ENCODE measurements around the gene PIK3C2G. TPM values are rescaled to one million over a fixed set of nuclear protein-coding genes. Genes with fewer than 3 reads are reported as not detected.

PIK3C2G gene
- total RNA-seq, 2 experiments from 2014 or later, result not detected

DNA sequence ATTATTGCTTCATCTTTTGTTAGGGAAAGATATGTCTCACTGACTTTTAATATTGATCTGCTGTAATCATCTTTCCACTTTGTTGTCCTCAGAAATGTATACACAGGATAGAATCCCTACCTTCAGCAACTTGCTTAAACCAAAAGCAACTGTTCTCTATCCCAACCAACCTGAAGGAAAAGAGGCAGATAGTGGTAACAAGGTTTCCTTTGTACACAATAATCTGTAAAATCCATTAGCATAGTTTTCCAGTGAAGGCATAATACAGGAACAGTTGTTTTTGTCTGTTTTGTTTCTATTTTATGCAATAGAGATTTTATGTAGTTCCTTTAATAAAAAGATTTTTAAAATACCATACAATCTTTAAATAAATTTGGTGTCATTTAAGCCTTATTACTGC, 170.5 kb downstream of the PIK3C2G start:
- Mint-ChIP-seq H3K36me3 (ENCODE audit: low read depth) (no peaks in the 10 kb centered on the region), H3K27me3 (ENCODE audit: low read depth) (no peaks in the 10 kb centered on the region), H3K4me1 (ENCODE audit: low read depth) (no peaks in the 10 kb centered on the region), H3K27ac (no peak overlapping the region), H3K4me3 (no peak overlapping the region), H3K9me3 (ENCODE audit: insufficient read depth) (no peaks in the 10 kb centered on the region)
- POLR2A ChIA-PET, result no interaction called here
- ATAC-seq, result no peak
- CTCF ChIA-PET, result no interaction called here
- no peak for DNase-seq

DNA sequence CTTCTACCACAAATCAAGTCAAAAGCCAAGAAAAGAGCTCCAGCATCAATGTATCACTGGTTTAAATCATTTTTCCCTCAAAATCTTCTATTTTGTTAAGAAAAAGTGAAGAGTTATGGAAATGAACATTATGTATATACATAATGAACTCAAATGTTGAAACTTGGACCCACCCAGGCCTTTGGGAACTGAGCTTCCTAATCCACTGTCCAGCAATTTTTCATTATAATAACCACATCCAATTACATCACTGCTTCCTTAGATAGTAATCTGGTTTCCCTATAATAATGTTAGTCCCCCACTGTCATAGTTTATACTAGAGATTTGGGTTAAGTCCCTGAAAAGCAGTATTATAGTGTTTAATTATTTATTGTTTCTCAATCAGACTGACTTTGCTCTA, 170.9 kb downstream of the PIK3C2G start:
- Mint-ChIP-seq H3K27ac (no peak overlapping the region), H3K4me1 (ENCODE audit: low read depth) (no peaks in the 10 kb centered on the region), H3K27me3 (ENCODE audit: low read depth) (no peaks in the 10 kb centered on the region), H3K4me3 (no peak overlapping the region), H3K36me3 (ENCODE audit: low read depth) (no peaks in the 10 kb centered on the region), H3K9me3 (ENCODE audit: insufficient read depth) (no peaks in the 10 kb centered on the region)
- DNase-seq (no peak), ATAC-seq (no peak)
- CTCF ChIA-PET, result no interaction called here
- POLR2A ChIA-PET, result no interaction called here

DNA sequence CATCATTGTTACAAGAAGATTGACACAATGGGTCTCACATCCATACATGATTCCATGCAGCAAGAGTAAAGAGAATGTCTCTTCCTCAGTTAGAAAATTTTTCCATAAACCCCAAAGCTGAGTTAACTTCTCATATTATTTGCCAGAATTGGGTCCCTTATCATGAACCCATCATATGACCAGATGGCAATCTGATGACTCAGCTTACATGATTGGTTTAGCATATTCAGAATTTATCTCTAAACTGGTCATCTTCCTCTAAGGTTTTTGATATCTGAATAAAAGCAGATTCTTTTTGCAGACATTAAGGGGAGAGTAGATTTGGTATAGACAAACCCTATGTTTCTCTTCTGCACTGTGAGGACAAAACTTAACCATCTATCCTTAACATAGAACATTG, 174.9 kb downstream of the PIK3C2G start:
- DNase-seq (no peak), ATAC-seq (no peak)
- Mint-ChIP-seq H3K27ac (no peak overlapping the region), H3K36me3 (ENCODE audit: low read depth) (no peaks in the 10 kb centered on the region), H3K27me3 (ENCODE audit: low read depth) (no peaks in the 10 kb centered on the region), H3K9me3 (ENCODE audit: insufficient read depth) (no peaks in the 10 kb centered on the region), H3K4me3 (no peak overlapping the region), H3K4me1 (ENCODE audit: low read depth) (no peaks in the 10 kb centered on the region)
- ChIA-PET CTCF (no interaction called here), POLR2A (no interaction called here)

DNA sequence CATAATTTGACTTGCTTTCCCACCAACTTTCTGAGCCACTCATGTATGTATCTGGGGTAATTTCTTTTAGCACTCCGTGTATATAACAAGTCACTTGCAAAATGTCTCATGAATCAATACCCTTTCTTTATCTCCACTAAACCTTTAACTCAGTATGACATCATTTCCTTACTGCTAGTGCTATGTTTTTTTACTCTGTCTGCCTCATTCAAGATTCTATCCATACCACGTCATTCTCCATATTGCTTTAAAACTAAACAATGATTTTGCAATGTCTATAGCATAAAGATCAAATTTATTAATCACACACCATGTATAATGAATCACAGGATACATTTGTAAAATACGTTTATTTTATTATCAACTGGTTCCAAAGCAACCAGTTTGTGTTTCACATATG, 178.2 kb downstream of the PIK3C2G start:
- Mint-ChIP-seq H3K36me3 (ENCODE audit: low read depth) (no peaks in the 10 kb centered on the region), H3K27ac (no peak overlapping the region), H3K27me3 (ENCODE audit: low read depth) (no peaks in the 10 kb centered on the region), H3K4me3 (no peak overlapping the region), H3K4me1 (ENCODE audit: low read depth) (no peaks in the 10 kb centered on the region), H3K9me3 (ENCODE audit: insufficient read depth) (no peaks in the 10 kb centered on the region)
- ATAC-seq (no peak), DNase-seq (no peak)
- ChIA-PET POLR2A (no interaction called here), CTCF (no interaction called here)

DNA sequence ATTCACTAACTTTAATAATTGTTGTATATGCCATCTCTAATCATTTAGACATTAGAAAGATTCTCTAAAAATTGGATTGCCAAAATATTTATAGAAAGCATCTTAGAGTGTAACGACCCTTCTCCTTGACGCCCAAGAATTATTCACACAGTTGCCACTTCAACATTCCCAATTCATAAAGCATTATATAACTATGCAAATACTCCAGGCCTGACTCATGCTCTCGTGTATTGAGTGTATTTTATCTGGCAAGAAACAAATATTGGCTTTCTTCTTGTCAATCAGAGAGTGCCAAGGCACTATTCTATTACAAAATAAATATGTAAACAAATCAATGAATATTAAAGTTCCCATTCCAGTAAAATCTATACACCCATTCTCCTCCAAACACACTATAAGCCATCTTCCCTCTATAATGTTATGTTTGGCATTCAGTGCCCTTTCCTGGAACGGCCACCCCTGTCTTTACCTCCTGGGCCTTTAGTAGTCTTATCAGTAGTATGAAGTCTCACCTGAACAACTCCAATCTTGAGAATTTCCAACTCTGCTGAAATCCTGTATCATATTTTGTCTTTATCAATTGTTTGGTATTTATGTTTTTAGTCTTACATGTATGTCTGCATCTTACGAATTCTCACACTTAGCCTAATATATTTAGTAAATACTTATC, 182.6 kb downstream of the PIK3C2G start:
- H3K9me3 Mint-ChIP-seq (ENCODE audit: insufficient read depth), result no peaks in the 10 kb centered on the region
- H3K4me3 Mint-ChIP-seq, result no peak overlapping the region
- no peaks in the 10 kb centered on the region for H3K27me3 Mint-ChIP-seq (ENCODE audit: low read depth)
- DNase-seq, result no peak
- CTCF ChIA-PET, result no interaction called here
- POLR2A ChIA-PET, result no interaction called here
- no peak for ATAC-seq
- no peak overlapping the region for H3K27ac Mint-ChIP-seq
- no peaks in the 10 kb centered on the region for H3K4me1 Mint-ChIP-seq (ENCODE audit: low read depth)
- no peaks in the 10 kb centered on the region for H3K36me3 Mint-ChIP-seq (ENCODE audit: low read depth)

DNA sequence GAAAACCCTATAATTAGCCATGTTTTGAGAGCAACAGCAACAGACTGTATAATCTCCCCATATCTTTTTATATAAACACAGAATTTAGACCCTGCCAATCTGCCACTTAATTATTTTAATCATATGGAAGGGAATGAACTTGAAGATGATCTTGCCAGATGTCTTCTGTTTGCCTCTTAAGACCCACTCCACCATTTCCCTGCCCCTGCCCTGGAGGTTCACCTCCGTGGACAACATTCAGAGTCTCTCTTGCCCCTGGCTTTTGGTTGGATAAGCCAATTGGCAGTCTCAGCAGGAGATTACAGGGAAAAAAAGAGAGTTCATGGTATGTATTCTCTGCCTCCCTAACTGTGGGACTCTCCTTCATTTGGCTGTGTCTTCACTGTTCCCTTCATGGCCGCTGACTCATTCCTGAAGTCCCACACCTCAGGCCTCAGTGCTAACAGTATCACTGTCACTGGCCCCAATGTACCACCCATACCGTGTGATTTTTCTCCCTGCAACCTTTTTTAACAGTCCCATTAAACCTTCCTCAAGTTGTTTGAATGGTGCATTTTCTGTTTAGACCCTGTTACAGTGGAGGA, 184.8 kb downstream of the PIK3C2G start:
- ChIA-PET CTCF (no interaction called here), POLR2A (no interaction called here)
- no peak for ATAC-seq
- Mint-ChIP-seq H3K4me1 (ENCODE audit: low read depth) (no peaks in the 10 kb centered on the region), H3K9me3 (ENCODE audit: insufficient read depth) (no peaks in the 10 kb centered on the region), H3K36me3 (ENCODE audit: low read depth) (no peaks in the 10 kb centered on the region), H3K4me3 (no peak overlapping the region), H3K27me3 (ENCODE audit: low read depth) (no peaks in the 10 kb centered on the region), H3K27ac (no peak overlapping the region)
- DNase-seq, result no peak

DNA sequence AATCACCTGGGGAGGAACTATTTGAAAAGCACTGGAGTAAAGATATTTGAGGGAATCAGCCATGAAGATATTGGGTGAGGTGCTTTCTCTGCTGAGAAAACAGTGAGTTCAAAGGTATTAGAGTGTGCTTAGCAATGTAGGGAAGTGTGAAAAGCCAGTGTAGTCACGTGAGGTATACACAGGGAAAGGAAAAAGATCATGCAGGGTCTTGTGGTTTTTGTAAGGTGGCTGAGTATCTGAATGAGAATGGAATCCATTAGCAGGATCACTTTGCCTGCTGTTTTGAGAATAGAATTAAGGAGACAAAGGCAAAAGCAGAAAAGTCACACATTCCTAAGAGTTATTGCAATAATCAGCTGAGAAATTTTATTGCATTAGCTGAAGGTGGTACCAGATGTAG, 193.0 kb downstream of the PIK3C2G start:
- Mint-ChIP-seq H3K9me3 (ENCODE audit: insufficient read depth) (no peaks in the 10 kb centered on the region), H3K4me3 (no peak overlapping the region), H3K27me3 (ENCODE audit: low read depth) (no peaks in the 10 kb centered on the region), H3K4me1 (ENCODE audit: low read depth) (no peaks in the 10 kb centered on the region), H3K27ac (no peak overlapping the region), H3K36me3 (ENCODE audit: low read depth) (no peaks in the 10 kb centered on the region)
- ChIA-PET CTCF (no interaction called here), POLR2A (no interaction called here)
- DNase-seq (no peak), ATAC-seq (no peak)

DNA sequence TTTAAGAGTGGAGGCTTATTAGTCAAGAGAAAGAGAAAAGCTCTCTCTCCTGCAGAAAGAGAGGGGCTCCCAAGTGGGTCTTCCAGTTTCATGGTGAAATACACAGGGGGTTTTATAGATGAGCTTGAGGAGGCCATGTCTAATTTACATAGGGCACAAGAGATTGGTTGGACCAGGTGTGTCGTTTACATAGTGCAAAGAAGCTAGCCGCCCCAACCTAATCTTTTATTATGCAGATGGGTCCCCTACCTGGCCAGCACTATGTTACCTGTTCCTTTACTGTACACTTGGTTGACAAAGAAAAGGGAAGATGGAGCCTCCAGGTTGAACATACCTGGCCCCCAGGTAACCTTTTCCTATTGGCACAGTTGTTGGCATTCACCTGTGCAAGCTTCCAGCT, 195.0 kb downstream of the PIK3C2G start:
- no peak for ATAC-seq
- Mint-ChIP-seq H3K9me3 (ENCODE audit: insufficient read depth) (no peaks in the 10 kb centered on the region), H3K4me3 (no peak overlapping the region), H3K4me1 (ENCODE audit: low read depth) (no peaks in the 10 kb centered on the region), H3K27ac (no peak overlapping the region), H3K36me3 (ENCODE audit: low read depth) (no peaks in the 10 kb centered on the region), H3K27me3 (ENCODE audit: low read depth) (no peaks in the 10 kb centered on the region)
- POLR2A ChIA-PET, result no interaction called here
- CTCF ChIA-PET, result no interaction called here
- no peak for DNase-seq

DNA sequence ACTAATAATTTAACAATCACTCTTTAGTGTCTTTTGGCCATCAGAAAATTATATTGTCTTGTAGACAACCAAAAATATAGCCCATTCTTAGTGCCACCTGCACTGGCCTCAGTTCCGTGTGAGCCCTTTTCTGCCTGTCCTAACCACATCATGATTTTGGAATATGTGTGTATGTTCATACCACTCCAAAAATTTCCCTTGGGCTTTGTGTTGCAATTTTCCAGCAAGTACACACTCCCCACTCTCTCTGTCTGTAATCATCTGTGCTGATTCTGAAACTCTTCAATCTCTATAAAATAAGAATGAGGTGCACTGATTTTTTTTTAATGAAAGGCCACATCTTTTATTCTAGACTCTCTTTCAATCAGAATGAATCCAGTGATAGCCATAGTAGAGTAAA, 196.0 kb downstream of the PIK3C2G start:
- H3K9me3 Mint-ChIP-seq (ENCODE audit: insufficient read depth), result no peaks in the 10 kb centered on the region
- ChIA-PET POLR2A (no interaction called here), CTCF (no interaction called here)
- H3K4me1 Mint-ChIP-seq (ENCODE audit: low read depth), result no peaks in the 10 kb centered on the region
- no peak for DNase-seq
- H3K27me3 Mint-ChIP-seq (ENCODE audit: low read depth), result no peaks in the 10 kb centered on the region
- H3K27ac Mint-ChIP-seq, result no peak overlapping the region
- ATAC-seq, result no peak
- H3K36me3 Mint-ChIP-seq (ENCODE audit: low read depth), result no peaks in the 10 kb centered on the region
- no peak overlapping the region for H3K4me3 Mint-ChIP-seq

DNA sequence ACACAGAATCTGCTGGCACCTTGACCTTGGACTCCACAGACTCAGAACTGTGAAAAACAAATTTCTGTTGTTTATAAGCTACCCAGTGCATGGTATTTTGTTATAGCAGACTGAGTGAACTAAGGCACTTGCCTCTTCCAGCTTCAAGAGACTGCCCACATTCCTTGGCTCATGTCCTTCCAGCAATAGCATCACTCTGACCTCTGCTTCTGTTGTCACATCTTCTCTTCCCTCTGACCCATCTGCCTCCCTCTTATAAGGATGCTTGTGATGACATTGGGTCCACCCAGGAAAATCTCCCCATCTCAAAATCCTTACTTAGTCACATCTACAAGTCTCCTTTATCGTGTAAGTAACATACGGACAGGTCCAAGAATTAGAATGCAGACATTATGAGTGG, 200.4 kb downstream of the PIK3C2G start:
- ChIA-PET POLR2A (no interaction called here), CTCF (no interaction called here)
- Mint-ChIP-seq H3K27ac (no peak overlapping the region), H3K4me1 (ENCODE audit: low read depth) (no peaks in the 10 kb centered on the region), H3K36me3 (ENCODE audit: low read depth) (no peaks in the 10 kb centered on the region), H3K9me3 (ENCODE audit: insufficient read depth) (no peaks in the 10 kb centered on the region), H3K27me3 (ENCODE audit: low read depth) (no peaks in the 10 kb centered on the region), H3K4me3 (no peak overlapping the region)
- ATAC-seq, result no peak
- DNase-seq, result no peak

DNA sequence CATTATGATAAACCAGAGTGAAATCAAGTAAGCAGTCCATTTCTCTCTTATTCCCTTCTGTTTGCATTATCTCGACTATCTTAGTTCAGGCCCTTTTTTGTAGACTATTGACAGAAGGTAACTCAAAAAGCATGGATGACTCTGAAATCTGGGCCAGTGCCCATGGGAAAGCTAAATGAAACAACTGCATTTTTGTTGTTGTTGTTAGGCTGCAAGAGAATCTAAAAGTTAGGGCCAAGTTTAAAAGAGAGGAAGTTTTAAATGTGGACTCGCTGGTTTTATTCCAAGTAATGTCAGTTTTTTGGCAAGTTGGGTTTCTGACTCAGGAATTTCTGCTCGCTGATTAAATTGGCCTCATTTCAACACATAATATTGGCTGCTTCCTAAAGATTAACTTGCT, 201.1 kb downstream of the PIK3C2G start:
- no peaks in the 10 kb centered on the region for H3K27me3 Mint-ChIP-seq (ENCODE audit: low read depth)
- POLR2A ChIA-PET, result no interaction called here
- H3K9me3 Mint-ChIP-seq (ENCODE audit: insufficient read depth), result peaks cover 4% of the 10 kb centered on the region
- no peaks in the 10 kb centered on the region for H3K36me3 Mint-ChIP-seq (ENCODE audit: low read depth)
- H3K4me3 Mint-ChIP-seq, result no peak overlapping the region
- CTCF ChIA-PET, result no interaction called here
- DNase-seq, result no peak
- H3K4me1 Mint-ChIP-seq (ENCODE audit: low read depth), result no peaks in the 10 kb centered on the region
- no peak overlapping the region for H3K27ac Mint-ChIP-seq
- no peak for ATAC-seq

DNA sequence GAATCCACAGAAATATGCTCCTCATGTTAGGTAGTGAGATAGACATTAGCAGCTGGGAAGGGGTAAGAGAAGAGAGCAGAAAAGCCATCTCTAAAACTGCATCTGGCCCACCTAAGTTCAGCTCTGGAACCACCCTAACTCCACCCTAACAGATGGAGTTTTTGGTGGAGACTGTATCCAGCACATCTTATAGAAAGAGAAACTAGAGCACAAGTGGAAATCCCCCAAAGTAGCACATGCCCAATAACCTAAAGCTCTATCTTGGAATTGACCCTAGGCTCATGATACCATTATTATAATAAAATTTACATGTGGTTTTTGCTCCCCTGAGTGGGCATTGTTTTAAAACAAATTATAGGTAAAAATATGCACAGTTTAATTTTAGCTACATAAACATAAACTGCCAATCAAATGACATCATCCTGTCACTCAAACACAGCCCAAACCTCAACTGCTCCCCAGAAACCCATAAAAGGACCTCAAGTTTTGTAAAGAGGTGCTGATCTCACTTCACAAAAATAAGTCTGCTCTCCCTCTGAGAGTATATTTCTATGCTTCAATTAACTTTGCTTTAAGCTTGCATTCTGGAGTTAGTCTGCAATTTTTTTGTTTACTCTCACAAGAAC, 206.4 kb downstream of the PIK3C2G start:
- ATAC-seq (no peak), DNase-seq (no peak)
- H3K27ac Mint-ChIP-seq, result no peak overlapping the region
- ChIA-PET POLR2A (no interaction called here), CTCF (interaction anchor here (0.6 kb wide), 1 partner anchor 10 kb away, joined by 3 read pairs; no protein-coding TSS in a partner anchor)
- H3K4me3 Mint-ChIP-seq, result no peak overlapping the region
- peaks cover 5% of the 10 kb centered on the region for H3K9me3 Mint-ChIP-seq (ENCODE audit: insufficient read depth)
- no peaks in the 10 kb centered on the region for H3K27me3 Mint-ChIP-seq (ENCODE audit: low read depth)
- H3K36me3 Mint-ChIP-seq (ENCODE audit: low read depth), result no peaks in the 10 kb centered on the region
- H3K4me1 Mint-ChIP-seq (ENCODE audit: low read depth), result no peaks in the 10 kb centered on the region

Measured in activated CD8-positive, alpha-beta T cell treated with anti-CD3 and anti-CD28 coated beads, Interleukin-2, amount 10 ng/mL, durations not matched to agents 7 days and 5 days (primary cell).